Liver (tissue), 9 donors: ENCODE data around the gene CCDC71. TPM values are rescaled to one million over a fixed set of nuclear protein-coding genes. Genes with fewer than 3 reads are reported as not detected.

Source experiments
- DNase-seq: peaks from one replicate; pipeline ENCODE4 v3.0.0-alpha.2; 2017; ENCODE audit warnings: low spot score
- H3K27ac ChIP-seq, 2 donors: one replicate each; pipeline ENCODE4 v1.7.0; 2013; ENCODE audit warnings: inconsistent platforms in 2 of 2, low read length in 2 of 2, control low read depth in 1 of 2, low read depth in 1 of 2, mild to moderate bottlenecking in 1 of 2
- H3K27me3 ChIP-seq, 4 donors: one replicate each; pipeline versions ENCODE4 v1.6.1 to v1.7.0; 2013; ENCODE audit warnings: low read length in 3 of 4, inconsistent platforms in 1 of 4, mild to moderate bottlenecking in 1 of 4, moderate library complexity in 1 of 4; ENCODE audit not compliant: control insufficient read depth in 4 of 4, insufficient read depth in 4 of 4
- H3K36me3 ChIP-seq, 4 donors: one replicate each; pipeline versions ENCODE4 v1.6.1 to v1.7.0; 2013; ENCODE audit warnings: low read length in 3 of 4, mild to moderate bottlenecking in 3 of 4, low read depth in 1 of 4, moderate library complexity in 1 of 4; ENCODE audit not compliant: control insufficient read depth in 4 of 4, insufficient read depth in 3 of 4
- H3K4me1 ChIP-seq, 4 donors: one replicate each; pipeline versions ENCODE4 v1.6.1 to v1.7.0; 2013; ENCODE audit warnings: low read length in 3 of 4, mild to moderate bottlenecking in 3 of 4, moderate library complexity in 1 of 4; ENCODE audit not compliant: control insufficient read depth in 4 of 4, insufficient read depth in 4 of 4
- H3K4me3 ChIP-seq, 3 donors: one replicate each; pipeline versions ENCODE4 v1.6.1 to v1.7.0; 2013; ENCODE audit warnings: low read length in 3 of 3, control low read depth in 1 of 3, low read depth in 1 of 3, mild to moderate bottlenecking in 1 of 3
- H3K9ac ChIP-seq, 2 donors: one replicate each; pipeline ENCODE4 v1.7.0; 2013; ENCODE audit warnings: low read length in 2 of 2, mild to moderate bottlenecking in 2 of 2, moderate library complexity in 2 of 2, control low read depth in 1 of 2, low read depth in 1 of 2
- H3K9me3 ChIP-seq, 4 donors: one replicate each; pipeline versions ENCODE4 v1.6.1 to v1.7.0; 2013; ENCODE audit warnings: low read length in 3 of 4; ENCODE audit not compliant: control insufficient read depth in 4 of 4
- ATF3 ChIP-seq: IDR thresholded peaks from 2 replicates; pipeline ENCODE4 v1.6.1; 2016; ENCODE audit warnings: antibody characterized with exemption
- EGR1 ChIP-seq, 2 donors: IDR thresholded peaks; 2 replicates each; pipeline ENCODE4 v1.6.1; 2016 to 2018; ENCODE audit warnings: antibody characterized with exemption in 2 of 2, low read depth in 2 of 2
- FOXA2 ChIP-seq: IDR thresholded peaks from 2 replicates; pipeline ENCODE4 v1.6.1; 2016; ENCODE audit warnings: antibody characterized with exemption
- HNF4A ChIP-seq, 2 donors: conservative IDR thresholded peaks; 2 replicates each; pipeline ENCODE4 v1.6.1; 2016; ENCODE audit warnings: antibody characterized with exemption in 2 of 2, mild to moderate bottlenecking in 2 of 2
- HNF4G ChIP-seq: IDR thresholded peaks from 2 replicates; pipeline ENCODE4 v1.6.1; 2016; ENCODE audit warnings: antibody characterized with exemption
- JUND ChIP-seq, 2 donors: IDR thresholded peaks; 2 replicates each; pipeline ENCODE4 v1.6.1; 2016; ENCODE audit warnings: antibody characterized with exemption in 2 of 2
- MAX ChIP-seq: IDR thresholded peaks from 2 replicates; pipeline ENCODE4 v1.6.1; 2016; ENCODE audit warnings: antibody characterized with exemption
- NR2F2 ChIP-seq: IDR thresholded peaks from 2 replicates; pipeline ENCODE4 v1.6.1; 2016; ENCODE audit warnings: antibody characterized with exemption
- REST ChIP-seq: IDR thresholded peaks from 2 replicates; pipeline ENCODE4 v1.6.1; 2016; ENCODE audit warnings: antibody characterized with exemption, mild to moderate bottlenecking
- RXRA ChIP-seq, 2 donors: IDR thresholded peaks; 2 replicates each; pipeline ENCODE4 v1.6.1; 2017 to 2018; ENCODE audit warnings: antibody characterized with exemption in 2 of 2, mild to moderate bottlenecking in 1 of 2
- SP1 ChIP-seq: IDR thresholded peaks from 2 replicates; pipeline ENCODE4 v1.6.1; 2018; ENCODE audit warnings: antibody characterized with exemption, mild to moderate bottlenecking
- TAF1 ChIP-seq: conservative IDR thresholded peaks from 2 replicates; pipeline ENCODE4 v1.6.1; 2016; ENCODE audit warnings: antibody characterized with exemption, mild to moderate bottlenecking
- YY1 ChIP-seq: IDR thresholded peaks from 2 replicates; pipeline ENCODE4 v1.6.1; 2016; ENCODE audit warnings: antibody characterized with exemption, mild to moderate bottlenecking
- WGBS: extraction: QIAGEN DNeasy Blood & Tissue Kit; methylation state at CpG from one replicate; pipeline ENCODE4 v1.1.7; 2013; 5-methylcytosine and 5-hydroxymethylcytosine counted together
- polyA plus RNA-seq, 2 donors: library from polyadenylated mRNA; stranded (reverse) in 1 of 2; unstranded in 1 of 2; fragments of 200-250 nt in 1 of 2; fragments of >200 nt in 1 of 2; fragmentation: Nextera tagmentation in 1 of 2; extraction: Ambion mirVana in 1 of 2; gene quantifications; one replicate each; pipeline versions ENCODE4 v1.2.1 to v1.2.3, GENCODE V29; 2013 to 2015
- total RNA-seq, 2 donors: library from RNA; depleted of rRNA; stranded (reverse); fragments of >200 nt; gene quantifications; one replicate each; pipeline ENCODE4 v1.2.3, GENCODE V29; 2014
- TF ChIP-seq, protein P1 (sequence below): IDR thresholded peaks from 2 replicates; pipeline ENCODE4 v1.6.1; 2016; ENCODE audit warnings: antibody characterized with exemption
- TF ChIP-seq, protein P2 (sequence below): fragments of 150-350 bp; IDR thresholded peaks from 2 replicates; pipeline ENCODE4 v1.5.1; 2017; ENCODE audit warnings: improper control_type of control experiment, low read depth, low read length; ENCODE audit not compliant: missing input control
- donor health status: healthy.
- donor health status: healthy.
- donor health status: healthy.
- donor health status: healthy.
- donor health status: healthy.

The CCDC71 gene
- total and polyA plus RNA-seq, 4 donors: 1.1 to 10.7 (median 8.2) TPM

DNA sequence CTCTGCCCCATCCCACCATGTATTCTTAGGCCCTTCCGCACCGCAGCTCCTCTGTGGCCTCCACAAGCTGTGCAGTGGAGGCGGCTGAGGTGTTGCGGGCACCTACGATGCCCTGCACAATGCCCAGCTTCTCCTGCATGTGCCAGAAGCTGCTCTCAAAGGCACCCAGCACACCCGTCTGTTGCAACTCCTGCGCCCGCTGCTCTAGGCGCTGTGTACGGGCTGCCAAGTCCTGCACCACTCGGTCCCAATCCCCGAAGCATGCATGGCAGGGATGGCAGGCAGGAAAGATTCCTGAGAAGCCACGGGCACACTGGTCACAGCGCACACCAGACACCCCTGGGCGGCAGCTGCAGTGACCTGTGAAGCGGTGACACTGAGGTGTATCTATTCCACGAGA lies 42.4 kb downstream of the CCDC71 start (continued):
- no peak for TF ChIP-seq NR2F2
- TF ChIP-seq JUND (IDR thresholded peaks at IDR 0.05): no peak

DNA sequence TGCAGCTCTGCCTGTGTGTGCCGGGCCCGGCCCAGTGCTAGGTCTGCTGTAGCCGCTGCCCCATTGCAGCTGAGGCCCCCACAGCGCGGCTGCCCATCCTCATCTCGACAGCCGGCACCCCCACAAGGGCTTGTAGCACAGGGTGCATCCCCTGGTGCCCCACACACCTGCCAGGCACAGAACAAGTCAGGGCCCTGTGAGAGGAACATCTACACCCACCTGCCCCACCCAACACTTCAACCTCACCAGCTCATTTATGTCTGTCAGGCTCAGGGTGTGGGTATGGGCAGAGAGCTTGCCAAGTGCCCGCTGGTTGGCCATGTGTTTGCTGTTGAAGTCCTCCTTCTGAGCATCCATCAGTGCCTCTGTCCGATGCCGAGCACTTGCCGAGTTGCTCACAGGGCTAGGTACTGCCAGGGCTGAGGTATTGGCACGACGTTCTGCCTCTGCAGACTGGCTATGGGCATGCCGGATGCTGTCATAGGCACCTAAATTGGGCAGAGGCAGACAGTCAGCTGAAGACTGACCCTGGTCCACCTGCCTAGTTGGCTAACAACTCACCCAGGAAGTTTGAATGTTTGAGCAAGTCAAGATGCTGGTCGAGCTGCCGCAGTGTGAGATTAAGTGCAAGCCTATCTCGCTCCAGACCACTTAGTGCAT lies 43.1 kb downstream of the CCDC71 start:
- DNase-seq: no peak
- H3K9ac ChIP-seq: no peak overlapping the region
- no peak for TF ChIP-seq NR2F2
- TF ChIP-seq JUND (IDR thresholded peaks at IDR 0.05): no peak
- TF ChIP-seq EGR1 (IDR thresholded peaks at IDR 0.05; ENCODE audit: low read depth in 2 of 2): no peak
- TF ChIP-seq, protein P1, sequence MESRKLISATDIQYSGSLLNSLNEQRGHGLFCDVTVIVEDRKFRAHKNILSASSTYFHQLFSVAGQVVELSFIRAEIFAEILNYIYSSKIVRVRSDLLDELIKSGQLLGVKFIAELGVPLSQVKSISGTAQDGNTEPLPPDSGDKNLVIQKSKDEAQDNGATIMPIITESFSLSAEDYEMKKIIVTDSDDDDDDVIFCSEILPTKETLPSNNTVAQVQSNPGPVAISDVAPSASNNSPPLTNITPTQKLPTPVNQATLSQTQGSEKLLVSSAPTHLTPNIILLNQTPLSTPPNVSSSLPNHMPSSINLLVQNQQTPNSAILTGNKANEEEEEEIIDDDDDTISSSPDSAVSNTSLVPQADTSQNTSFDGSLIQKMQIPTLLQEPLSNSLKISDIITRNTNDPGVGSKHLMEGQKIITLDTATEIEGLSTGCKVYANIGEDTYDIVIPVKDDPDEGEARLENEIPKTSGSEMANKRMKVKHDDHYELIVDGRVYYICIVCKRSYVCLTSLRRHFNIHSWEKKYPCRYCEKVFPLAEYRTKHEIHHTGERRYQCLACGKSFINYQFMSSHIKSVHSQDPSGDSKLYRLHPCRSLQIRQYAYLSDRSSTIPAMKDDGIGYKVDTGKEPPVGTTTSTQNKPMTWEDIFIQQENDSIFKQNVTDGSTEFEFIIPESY: no peak
- no peak for TF ChIP-seq TAF1
- no peak for TF ChIP-seq REST
- TF ChIP-seq, protein P2, sequence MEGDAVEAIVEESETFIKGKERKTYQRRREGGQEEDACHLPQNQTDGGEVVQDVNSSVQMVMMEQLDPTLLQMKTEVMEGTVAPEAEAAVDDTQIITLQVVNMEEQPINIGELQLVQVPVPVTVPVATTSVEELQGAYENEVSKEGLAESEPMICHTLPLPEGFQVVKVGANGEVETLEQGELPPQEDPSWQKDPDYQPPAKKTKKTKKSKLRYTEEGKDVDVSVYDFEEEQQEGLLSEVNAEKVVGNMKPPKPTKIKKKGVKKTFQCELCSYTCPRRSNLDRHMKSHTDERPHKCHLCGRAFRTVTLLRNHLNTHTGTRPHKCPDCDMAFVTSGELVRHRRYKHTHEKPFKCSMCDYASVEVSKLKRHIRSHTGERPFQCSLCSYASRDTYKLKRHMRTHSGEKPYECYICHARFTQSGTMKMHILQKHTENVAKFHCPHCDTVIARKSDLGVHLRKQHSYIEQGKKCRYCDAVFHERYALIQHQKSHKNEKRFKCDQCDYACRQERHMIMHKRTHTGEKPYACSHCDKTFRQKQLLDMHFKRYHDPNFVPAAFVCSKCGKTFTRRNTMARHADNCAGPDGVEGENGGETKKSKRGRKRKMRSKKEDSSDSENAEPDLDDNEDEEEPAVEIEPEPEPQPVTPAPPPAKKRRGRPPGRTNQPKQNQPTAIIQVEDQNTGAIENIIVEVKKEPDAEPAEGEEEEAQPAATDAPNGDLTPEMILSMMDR: no peak
- peaks cover 0 to 42% (median 22%) of the 10 kb centered on the region in 4 donors for H3K36me3 ChIP-seq
- peaks cover 4 to 16% (median 13%) of the 10 kb centered on the region in 4 donors for H3K4me1 ChIP-seq
- WGBS: 95% methylated on average over 17 of the region's 17 CpGs
- H3K27ac ChIP-seq: no peak overlapping the region
- H3K27me3 ChIP-seq: no peaks in the 10 kb centered on the region
- H3K4me3 ChIP-seq: no peak overlapping the region
- no peaks in the 10 kb centered on the region for H3K9me3 ChIP-seq

- 91% methylated on average over 7 of the region's 7 CpGs for WGBS
- Histone ChIP-seq H3K27me3 (no peaks in the 10 kb centered on the region), H3K9ac (no peak overlapping the region), H3K36me3 (peaks cover 5 to 47% (median 27%) of the 10 kb centered on the region in 4 donors), H3K27ac (no peak overlapping the region), H3K4me1 (peaks cover 4 to 16% (median 13%) of the 10 kb centered on the region in 4 donors), H3K4me3 (no peak overlapping the region), H3K9me3 (no peaks in the 10 kb centered on the region)
- DNase-seq: no peak
- no peak for TF ChIP-seq SP1
- TF ChIP-seq EGR1 (IDR thresholded peaks at IDR 0.05; ENCODE audit: low read depth in 2 of 2): no peak
- TF ChIP-seq RXRA (IDR thresholded peaks at IDR 0.05): no peak
- TF ChIP-seq MAX: no peak
- TF ChIP-seq NR2F2: no peak
- TF ChIP-seq JUND (IDR thresholded peaks at IDR 0.05): no peak
- no peak for TF ChIP-seq HNF4A (conservative IDR thresholded peaks at IDR 0.05)
- no peak for TF ChIP-seq REST
- no peak for TF ChIP-seq YY1
- TF ChIP-seq HNF4G: no peak
- TF ChIP-seq TAF1: no peak
- no peak for TF ChIP-seq ATF3
- TF ChIP-seq, protein P2: no peak
- no peak for TF ChIP-seq FOXA2
Observed at GRCh38 chr3:49122451-49122850, 43.7 kb downstream of the CCDC71 start.
